HG03064 (cell line): Measurements from ENCODE around the gene CDH24.

Experiments used
- ATAC-seq: cut with Tn5 transposase; IDR thresholded peaks from one replicate; pipeline ENCODE4 v1.9.1; 2021; ENCODE audit warnings: low read depth; ENCODE audit not compliant: unreplicated experiment

CDH24 gene

DNA sequence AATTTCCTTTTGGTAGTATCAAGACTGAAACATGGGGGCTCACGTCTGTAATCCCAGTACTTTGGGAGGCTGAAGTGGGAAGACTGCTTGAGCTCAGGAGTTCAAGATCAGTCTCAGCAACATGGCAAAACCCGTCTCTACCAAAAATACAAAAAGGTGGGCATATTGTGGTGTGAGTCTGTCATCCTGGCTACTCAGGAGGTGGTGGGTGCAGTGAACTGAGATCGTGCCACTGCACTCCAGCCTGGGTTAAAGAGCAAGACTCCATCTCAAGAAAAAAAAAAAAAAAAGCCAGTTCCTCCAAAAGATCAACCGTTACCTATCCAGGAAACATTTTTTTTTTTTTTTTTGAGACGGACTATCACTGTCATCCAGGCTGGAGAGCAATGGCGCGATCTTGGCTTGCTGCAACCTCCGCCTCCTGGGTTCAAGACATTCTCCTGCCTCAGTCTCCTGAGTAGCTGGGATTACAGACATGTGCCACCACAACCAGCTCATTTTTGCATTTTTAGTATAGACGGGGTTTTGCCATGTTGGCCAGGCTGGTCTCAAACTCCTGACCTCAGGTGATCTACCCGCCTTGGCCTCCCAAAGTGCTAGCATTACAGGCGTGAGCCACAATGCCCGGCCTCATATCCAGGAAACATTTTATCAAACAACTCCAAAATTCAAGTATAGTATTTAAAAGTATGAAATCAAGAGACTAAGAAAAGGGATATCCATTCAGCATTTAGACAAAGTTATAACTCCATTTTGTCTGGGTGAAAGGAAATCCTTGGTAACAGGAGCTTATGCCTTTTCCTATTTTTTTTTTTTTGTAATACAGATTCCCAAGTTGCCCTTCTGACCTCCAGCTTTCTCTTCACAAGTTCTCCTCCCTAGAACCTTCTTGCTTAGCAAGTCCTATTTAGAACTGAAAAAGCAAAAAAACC lies 34.2 kb upstream of the CDH24 start:
- ATAC-seq, result no peak

DNA sequence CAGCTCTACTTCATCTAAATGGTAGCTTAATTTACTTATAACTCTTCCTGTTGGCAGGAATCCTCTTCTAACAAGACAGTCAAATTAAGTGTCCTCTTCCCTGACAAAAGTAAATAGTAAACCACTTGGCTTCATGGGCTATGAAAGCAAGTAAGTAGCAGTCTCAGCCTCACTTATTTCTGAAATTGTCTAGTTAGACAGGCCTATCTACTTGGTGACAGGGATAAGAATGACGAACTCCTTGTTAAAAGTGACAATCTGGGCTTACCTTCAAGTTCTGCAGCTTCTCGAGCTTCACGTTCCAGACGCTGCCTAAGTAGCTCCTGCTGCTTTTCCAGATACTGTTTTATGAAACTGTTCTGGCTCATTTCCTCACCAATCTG lies 32.9 kb upstream of the CDH24 start:
- no peak for ATAC-seq

DNA sequence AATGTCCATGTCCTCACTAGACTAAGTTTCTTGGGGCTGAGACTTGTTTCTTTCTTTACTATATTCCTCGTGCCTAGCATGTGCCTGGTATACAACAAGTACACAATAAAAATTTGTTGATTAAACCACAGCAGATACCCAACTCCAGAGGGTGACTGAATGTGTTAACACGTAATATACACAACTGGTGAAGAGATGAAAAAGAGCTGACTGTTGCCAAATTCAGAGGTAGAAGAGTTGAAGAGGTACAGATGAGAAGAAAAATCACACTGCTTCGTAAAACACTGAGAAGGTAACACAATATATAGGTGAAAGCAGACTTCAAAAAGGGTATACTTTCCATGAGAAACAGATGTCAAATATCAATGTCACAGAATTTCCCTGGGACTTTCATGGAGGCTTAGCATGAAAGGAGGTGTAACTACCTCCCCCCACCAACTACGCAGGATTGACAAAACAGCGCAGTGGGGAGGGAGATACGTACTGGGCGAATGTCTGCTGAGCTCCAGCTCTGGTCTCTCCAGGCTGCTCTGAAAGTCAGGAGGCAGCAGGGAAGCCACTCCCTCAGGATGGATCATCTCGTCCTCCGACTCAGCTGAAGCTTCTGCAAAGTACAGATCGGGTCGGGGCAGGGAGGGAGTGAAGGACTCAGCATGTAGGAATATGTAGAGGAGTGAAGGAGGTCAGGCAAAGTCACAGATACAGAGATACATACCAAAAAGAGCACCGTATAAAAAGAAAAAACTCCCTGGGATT lies 32.4 kb upstream of the CDH24 start:
- no peak for ATAC-seq

DNA sequence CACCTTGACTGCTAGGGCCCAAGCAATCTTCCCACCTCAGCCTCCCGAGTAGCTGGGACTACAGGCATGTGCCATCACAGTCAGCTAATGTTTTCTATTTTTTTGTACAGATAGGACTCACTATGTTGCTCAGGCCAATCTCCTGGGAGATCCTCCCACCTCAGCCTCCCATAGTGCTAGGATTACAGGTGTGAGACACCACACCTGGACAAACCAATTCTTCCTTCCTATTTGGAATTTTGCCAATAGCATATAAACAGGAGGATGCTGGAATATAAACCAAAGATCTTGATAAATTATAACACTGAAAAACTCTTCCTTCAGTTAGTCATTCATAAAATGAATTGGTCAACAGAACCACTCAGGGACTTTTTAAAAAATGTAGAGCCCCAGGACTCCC lies 29.2 kb upstream of the CDH24 start:
- no peak for ATAC-seq

DNA sequence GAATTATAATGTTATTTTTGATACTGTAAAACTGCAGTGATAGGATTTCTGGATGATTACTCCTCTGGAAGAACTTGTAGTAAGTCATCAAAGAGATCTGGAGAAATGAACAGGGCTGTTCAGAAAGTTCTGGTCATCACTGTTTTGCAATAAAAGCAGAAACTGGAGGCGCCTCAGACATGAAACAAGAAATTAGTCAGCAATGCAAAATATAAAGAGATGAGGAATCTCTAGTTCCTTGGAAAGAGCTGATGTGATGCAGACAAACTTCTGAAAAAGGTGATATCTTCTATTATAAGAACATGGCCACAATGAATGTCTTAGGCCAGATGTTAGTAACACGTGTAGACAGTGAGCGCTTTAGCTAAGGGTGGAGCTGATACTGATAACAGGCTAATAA lies 28.1 kb upstream of the CDH24 start:
- no peak for ATAC-seq

DNA sequence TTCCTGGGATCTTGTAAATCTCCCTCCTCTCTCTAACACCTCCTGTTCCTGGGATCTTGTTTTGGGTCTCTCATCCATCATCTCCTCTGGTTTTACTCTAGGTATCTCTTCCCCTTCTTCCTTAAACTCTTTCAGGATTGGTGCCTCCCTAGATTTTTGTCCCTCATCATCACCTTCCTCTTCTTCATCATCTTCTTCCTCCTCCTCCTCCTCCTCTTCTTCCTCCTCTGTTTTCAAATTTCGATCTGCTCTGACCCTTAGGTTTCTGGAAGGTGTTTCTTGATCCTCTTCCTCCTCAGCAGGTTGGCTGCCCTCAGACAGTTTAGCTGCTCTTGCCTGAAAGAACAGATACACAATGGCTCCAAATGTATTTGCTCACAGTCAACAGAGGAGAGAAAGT lies 23.2 kb upstream of the CDH24 start:
- ATAC-seq, result no peak

DNA sequence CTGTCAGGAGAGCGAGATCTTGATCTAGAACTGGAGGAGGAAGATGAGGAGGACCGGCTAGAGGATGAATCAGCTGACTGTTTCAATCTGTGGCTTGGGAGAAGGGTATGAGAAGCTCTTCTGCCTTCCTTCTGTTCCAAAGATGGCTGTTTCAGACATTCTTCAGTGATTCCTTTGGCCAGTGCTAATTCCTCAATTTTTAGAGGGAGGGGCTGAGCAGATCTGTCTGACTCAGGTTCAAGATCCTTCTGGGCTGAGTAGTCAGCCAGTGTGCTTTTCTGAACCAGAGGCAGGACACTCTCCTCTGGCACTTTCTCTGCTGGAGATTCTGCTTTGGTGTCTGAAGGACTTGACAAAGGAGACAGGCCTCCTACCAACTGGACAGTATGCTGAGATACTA lies 22.4 kb upstream of the CDH24 start:
- ATAC-seq, result no peak

DNA sequence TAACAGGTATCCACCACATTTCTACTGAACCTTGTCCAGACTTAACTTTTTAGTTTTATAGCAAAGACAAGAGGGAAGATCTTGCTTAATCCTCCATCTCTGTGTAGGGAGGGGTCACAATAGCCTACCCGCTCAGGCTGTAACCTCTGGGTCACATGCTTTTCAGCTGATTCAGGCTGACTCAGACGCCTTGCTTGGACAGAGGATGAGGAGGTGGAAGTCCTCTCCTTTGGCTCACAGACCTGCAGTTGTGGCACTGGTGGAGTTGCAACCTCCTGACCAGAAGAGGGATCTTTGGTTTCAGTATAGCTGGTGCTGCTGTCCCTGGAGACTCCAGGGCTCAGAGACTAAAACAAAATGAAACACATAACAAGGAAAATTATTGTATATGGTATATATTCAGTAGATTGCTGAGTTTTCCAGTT lies 21.4 kb upstream of the CDH24 start:
- no peak for ATAC-seq

DNA sequence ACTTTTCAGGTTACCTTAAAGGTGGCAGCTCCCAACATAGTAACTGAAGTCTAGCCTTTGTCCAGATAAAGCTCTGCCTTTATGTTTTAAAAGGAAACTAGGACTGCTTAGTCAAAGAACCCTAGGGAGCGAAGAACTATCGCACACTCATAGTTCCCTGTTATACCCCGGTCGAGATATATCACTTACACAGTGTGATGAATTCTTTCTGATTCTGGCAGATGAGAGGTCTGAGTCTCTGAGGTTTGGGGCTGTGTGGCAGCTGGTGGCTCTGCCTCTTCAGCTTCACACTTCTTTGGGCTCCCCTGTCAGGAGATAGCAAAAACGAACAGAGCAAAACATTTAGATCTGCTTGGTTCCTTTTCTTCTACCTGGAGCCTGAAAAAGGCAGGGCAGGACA lies 20.6 kb upstream of the CDH24 start:
- no peak for ATAC-seq

DNA sequence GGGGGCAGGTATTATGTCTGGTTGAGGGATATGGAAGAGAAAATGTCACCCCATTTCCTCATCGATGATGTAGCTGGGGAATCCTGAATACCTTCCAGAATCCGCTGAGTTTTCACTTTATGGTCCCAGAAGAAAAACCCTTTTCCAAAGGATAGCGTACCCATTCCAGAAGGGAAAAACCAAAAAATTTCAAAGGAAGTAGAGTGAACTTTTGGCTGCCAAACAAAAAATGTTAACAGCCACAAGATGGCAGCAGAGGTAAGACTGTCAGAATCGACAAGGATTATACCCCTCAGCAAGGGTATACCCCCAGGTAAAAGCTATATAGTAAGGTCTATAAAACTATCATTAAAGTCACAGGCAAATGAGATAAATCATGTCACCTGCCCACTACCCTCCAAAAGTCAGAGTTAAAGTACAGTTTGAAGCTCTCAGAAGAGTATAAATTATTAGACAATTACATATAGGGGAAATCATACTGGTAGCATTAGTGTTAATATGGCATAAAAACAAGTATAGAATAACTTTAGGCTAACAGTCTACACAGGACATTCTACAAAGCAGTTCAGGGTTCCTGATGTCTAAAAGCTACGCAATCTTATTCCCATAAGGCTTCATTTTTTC lies 19.6 kb upstream of the CDH24 start:
- ATAC-seq, result no peak

DNA sequence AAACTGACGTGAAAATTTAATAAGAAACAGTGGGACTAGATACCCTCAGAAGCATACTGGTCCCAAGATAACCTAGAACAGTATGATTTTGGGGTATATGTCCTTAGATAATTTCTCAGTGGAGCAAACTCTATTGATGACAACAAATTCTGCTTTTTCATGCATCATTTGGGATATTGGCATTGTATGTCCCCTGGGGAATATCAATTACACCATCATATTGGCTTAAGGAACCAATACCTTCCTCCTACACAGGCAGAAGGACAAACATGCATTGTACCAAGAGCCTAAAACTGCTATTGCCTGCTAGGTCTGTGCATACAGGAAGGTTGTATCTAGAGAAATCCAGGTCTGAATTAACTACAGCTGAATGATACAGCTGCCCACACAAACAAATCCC lies 17.6 kb upstream of the CDH24 start:
- no peak for ATAC-seq

DNA sequence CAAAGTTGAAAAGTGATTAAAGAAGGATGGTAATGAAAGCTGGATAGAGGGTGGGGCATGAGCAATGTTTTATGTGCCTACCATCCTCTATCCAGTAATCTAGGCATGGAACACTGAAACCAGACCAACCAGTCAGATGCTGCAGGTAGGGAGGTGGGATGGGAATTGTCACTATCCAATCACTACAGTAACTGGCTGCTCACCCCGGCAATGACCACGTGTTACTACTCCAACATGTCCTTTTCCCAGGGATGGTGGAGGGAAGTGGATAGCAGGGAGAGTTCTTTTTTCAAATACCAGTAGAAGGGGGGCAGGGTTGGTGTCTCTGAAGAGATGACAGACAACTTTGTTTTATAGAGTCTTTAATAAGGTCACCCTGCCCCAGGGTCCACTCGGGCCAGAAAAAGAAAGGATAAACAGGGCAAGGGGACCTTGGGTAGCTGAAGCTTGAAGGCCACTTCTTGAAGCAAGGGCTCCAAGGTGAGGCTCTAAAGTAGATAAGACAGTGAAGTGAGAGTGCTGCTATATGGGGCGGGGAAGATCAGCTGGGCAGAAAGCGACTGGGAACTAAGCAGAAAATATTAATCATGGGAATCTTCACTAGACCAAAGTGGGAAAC lies 14.7 kb upstream of the CDH24 start:
- ATAC-seq, result no peak

DNA sequence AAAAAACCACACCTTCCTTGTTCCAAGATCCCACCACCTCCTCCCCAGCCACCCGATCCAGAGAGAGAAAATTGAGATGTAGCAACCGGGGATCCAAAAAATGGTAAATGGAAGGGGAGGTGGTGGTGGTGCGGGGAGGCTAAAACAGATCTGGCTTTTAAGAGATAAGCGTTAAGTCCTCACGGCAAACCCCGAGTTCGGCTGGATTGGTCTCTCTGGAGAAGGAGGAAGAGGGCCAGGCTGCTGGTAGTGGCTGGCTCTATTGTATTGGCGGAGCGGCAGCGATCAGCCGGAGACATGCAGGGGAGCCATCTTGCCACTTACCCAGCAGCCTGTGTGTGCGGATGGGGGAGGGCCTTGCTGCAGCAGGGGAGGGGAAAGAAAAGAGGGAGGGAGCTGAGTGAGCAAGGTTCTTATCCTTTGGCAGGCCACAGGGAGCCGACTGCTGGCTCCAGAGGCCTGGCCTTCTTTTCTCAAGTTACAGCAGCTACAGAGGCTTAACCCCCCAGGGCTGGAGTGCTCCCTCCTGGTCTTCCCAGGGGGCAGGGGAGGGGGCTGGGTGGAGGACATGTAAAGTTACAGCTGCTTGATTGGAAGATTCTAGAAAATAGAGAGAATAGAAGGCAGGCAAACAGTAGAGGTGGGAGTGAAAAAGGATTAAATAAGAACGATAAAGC lies 14.1 kb upstream of the CDH24 start:
- no peak for ATAC-seq

DNA sequence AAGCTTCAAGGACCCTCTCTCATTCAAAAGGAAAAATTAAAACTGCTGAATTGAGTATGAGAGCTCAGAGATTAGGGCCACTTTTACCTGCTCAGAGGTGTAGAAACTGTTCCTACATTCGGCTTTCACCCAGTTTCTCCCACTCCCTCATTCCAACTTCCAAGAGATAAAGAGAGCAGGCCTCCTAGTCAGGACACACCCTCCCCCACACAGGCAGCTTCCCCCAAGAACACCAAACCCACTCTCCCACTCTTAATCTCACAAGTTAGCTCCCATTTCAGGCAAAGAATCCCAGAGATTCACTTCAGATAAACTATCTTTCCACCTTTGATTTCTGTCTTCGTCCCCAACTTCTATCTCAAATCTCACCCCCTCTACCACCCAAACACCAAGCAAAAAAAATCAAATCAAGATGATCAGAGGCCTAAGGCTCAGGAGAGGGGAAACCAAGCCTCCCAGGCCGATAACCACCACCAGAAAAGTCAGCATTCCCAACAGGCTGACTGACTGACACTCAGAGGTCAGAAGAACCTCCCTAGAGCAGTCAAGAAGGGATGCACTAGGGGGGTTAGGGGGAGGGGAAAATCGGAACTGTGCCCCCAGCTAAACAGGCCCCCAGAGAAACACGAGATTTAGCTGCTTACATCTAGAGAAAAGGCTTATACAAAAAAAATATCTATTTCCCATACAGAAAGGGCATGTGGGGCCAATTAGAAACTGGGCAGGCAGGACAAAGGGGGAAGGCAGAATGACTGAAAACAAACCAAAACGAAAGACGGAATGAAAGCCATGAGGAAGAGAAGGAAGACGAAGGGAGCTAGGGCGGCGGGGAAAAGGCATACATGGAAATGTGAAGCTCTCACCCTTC lies 13.2 kb upstream of the CDH24 start:
- no peak for ATAC-seq

DNA sequence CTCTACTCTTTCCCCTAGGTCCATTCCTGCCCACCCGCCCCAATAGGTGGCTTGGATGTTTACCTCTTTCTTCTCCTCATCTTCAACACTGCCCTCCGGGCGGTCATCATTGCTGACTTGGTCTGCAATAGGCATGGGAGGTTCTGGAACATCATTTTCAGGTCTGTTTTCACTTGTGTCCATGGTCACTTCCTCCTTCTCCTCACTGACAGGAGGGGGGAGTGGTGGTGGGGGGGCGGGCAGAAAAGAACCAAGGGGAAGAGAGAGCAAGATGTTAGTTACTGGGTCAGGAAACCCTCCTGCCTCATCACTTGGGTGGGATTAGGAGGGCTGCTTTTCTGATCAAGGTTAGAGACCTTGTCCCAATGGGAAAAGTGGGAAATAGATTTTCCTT lies 12.1 kb upstream of the CDH24 start:
- ATAC-seq, result no peak

DNA sequence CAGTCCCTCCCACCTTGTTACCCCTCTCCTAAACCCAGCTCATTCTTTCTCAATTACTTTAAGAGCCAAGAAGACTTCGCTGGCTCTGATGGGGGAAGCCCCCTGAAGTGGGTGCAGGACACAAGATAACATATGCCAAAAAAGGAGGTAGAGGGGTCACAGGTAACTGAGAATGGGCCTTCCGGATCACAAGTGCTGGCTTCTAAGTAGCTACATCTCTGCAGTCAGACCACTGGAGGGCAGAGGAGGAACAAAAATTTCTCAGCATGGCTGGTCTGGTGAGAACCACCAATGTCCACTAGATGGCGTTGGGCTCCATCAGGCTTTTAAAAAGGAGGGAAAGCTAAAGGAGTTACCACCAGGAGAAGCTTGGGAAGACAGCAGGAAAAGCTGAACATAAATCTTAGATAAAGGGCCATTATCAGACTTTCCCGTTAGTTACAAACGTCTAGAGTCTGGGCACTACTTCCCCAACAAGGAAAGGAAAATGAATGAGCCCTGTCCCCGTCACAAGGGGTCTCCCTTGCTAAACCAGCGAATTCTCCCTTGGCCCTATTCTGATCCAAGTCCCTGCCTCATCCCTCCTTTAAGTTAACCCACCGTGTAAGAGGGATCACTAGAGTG lies 11.6 kb upstream of the CDH24 start:
- no peak for ATAC-seq

DNA sequence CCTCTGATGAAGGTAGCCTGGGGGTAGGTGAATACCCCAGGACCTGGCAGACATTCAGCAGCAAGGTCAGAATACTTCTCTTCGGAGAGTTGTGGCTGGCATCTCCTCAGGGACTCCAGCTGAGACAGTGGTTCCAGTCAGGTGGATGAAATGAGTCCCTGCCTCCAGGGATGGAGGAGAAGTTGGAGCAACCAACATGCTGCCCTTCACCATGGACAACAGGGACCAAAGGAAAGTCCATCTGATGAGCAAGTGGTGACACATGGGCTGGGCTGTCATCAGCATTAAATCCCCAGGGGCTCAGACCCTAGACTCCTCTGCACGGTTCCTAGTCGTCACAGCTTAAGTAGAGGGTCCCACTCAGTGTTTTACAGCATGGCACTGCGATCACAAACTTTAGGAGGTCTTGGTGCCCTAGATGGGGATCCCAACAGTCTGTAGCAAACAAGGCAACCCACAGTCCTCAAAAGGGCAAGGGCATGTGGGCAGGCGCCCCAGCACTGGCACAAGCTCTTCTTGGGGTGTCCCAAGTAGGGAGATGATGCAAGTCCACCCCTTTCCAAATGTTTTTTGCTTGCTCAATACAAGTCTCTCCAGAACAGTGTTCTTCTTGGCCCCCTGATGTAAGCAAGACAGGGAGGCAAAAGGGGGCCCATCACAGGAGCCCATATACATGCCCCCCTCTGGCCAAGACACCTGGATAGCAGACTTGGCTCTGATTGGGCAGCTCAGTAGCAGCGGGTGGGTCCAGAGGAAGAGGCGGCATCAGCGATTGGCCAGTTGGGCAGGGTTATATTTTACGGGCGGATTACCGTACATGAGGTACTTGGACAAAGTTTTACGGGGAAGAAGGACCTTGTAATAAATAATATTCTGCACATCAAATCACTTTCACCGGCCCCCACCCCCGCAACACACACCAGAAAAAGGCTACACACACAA lies 10.8 kb upstream of the CDH24 start:
- ATAC-seq, result no peak
